ENCODE results near the gene TSPAN33.

Gene TSPAN33

DNA sequence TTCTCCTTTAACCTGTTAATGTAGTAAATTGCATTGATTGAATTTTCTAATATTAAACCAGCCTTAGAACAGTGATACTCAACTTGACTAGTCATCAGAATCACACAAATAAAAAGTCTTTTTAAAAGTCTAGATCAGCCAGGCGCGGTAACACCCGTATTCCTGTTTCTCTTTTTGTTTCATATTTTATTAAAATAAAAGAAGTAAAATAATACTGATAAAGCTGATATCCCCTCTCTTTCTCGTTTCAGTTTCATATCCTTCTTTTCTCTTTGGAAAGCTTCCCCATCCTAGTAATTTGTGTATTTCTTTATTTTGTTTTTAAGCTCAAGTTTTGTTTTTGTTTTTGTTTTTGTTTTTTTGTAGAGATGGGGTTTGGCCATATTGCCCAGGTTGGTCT, 53.3 kb downstream of the TSPAN33 start:
- H3K9ac ChIP-seq (ENCODE audit: low read depth, low read length) = no peak overlapping the region
- peaks cover under 1% of the 10 kb centered on the region; the same call in 1 of the 2 replicates for H4K20me1 ChIP-seq (ENCODE audit: insufficient read depth, low read length)
- no peak overlapping the region for H2AFZ ChIP-seq (ENCODE audit: low read depth, low read length)
- H3K27ac ChIP-seq (ENCODE audit: low read length) = no peak overlapping the region
- DNase-seq (no peak), ATAC-seq (ENCODE audit: insufficient read depth, low read depth) (no peak)
- TF ChIP-seq, protein P1, sequence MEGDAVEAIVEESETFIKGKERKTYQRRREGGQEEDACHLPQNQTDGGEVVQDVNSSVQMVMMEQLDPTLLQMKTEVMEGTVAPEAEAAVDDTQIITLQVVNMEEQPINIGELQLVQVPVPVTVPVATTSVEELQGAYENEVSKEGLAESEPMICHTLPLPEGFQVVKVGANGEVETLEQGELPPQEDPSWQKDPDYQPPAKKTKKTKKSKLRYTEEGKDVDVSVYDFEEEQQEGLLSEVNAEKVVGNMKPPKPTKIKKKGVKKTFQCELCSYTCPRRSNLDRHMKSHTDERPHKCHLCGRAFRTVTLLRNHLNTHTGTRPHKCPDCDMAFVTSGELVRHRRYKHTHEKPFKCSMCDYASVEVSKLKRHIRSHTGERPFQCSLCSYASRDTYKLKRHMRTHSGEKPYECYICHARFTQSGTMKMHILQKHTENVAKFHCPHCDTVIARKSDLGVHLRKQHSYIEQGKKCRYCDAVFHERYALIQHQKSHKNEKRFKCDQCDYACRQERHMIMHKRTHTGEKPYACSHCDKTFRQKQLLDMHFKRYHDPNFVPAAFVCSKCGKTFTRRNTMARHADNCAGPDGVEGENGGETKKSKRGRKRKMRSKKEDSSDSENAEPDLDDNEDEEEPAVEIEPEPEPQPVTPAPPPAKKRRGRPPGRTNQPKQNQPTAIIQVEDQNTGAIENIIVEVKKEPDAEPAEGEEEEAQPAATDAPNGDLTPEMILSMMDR (IDR thresholded peaks at IDR 0.05; ENCODE audit: borderline replicate concordance, extremely low read depth, low read length, poor library complexity, severe bottlenecking) = no peak
- TF ChIP-seq EZH2 (IDR thresholded peaks at IDR 0.05; ENCODE audit: borderline replicate concordance, low read depth, low read length, severe bottlenecking) = no peak
- H3K4me2 ChIP-seq (ENCODE audit: insufficient read depth, low read length) = no peak overlapping the region
- H3K79me2 ChIP-seq (ENCODE audit: insufficient read depth, low read length) = no peaks in the 10 kb centered on the region
- no peaks in the 10 kb centered on the region for H3K36me3 ChIP-seq (ENCODE audit: insufficient read depth, low read length)
- H3K27me3 ChIP-seq (ENCODE audit: insufficient read depth, low read length, poor library complexity) = no peaks in the 10 kb centered on the region
- H3K9me3 ChIP-seq (ENCODE audit: insufficient read depth, low read length, severe bottlenecking) = no peaks in the 10 kb centered on the region
- no peaks in the 10 kb centered on the region for H3K4me1 ChIP-seq (ENCODE audit: insufficient read depth, low read length)
- H3K4me3 ChIP-seq (ENCODE audit: low read depth in 1 of 2, low read length in 2 of 2) = no peak overlapping the region

DNA sequence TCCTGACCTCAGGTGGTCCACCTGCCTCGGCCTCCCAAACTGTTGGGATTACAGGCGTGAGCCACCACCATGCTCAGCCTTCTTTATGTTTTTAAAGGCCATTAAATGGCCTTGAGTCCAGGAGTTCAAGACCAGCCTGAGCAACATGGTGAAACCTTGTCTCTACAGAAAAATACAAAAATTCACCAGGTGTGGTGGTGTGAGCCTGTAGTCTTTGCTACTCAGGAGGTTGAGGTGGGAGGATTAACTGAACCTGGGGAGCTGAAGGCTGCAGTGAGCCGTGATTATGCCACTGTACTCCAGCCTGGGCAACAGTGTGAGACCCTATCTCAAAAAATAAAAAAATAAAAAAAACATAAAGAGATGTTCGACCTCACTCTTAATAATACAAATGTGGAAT, 54.9 kb downstream of the TSPAN33 start:
- Histone ChIP-seq H3K27me3 (ENCODE audit: insufficient read depth, low read length, poor library complexity) (no peaks in the 10 kb centered on the region), H3K79me2 (ENCODE audit: insufficient read depth, low read length) (no peaks in the 10 kb centered on the region), H3K27ac (ENCODE audit: low read length) (no peak overlapping the region), H4K20me1 (ENCODE audit: insufficient read depth, low read length) (peaks cover 7% of the 10 kb centered on the region), H2AFZ (ENCODE audit: low read depth, low read length) (no peak overlapping the region), H3K9me3 (ENCODE audit: insufficient read depth, low read length, severe bottlenecking) (no peaks in the 10 kb centered on the region), H3K9ac (ENCODE audit: low read depth, low read length) (no peak overlapping the region), H3K4me2 (ENCODE audit: insufficient read depth, low read length) (no peak overlapping the region), H3K4me3 (ENCODE audit: low read depth in 1 of 2, low read length in 2 of 2) (no peak overlapping the region), H3K4me1 (ENCODE audit: insufficient read depth, low read length) (no peaks in the 10 kb centered on the region), H3K36me3 (ENCODE audit: insufficient read depth, low read length) (no peaks in the 10 kb centered on the region)
- TF ChIP-seq, protein P1 (IDR thresholded peaks at IDR 0.05; ENCODE audit: borderline replicate concordance, extremely low read depth, low read length, poor library complexity, severe bottlenecking) = no peak
- no peak for TF ChIP-seq EZH2 (IDR thresholded peaks at IDR 0.05; ENCODE audit: borderline replicate concordance, low read depth, low read length, severe bottlenecking)
- ATAC-seq (ENCODE audit: insufficient read depth, low read depth) (no peak), DNase-seq (no peak)

DNA sequence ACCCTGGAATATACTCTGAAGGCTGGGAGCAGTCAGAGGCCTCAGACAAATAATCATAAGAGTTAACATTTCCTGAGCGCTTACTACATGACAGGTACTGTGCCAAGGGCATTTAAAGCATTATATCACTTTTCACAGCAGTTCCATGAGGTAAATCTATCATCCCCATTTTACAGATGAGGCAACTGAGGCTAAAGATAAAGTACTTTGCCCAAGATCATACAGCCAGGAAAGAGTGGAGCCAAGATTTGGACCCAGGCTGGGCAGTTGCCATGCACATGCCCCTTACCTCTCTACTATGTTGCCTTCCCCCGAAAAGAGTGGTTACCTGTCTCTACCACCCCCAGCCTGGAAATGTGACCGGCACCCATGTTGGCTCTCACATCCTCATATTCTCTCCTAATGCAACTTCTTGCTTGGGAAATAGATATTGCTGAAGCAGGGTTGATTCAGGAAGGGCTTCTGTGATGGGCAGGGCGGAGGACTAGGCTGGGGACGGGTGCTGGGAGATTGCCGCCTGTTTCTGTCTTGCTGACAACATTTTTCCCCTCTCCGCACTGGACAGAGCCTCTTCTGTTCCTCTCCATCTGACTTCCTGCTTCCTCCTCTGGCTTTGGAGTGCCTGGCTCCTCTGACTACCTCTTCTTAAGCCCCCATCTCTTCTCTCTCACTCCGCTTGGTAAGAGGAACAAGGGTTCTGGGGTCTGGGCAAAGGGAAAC, 57.7 kb downstream of the TSPAN33 start:
- ATAC-seq (ENCODE audit: insufficient read depth, low read depth) (no peak), DNase-seq (no peak)
- H3K27me3 ChIP-seq (ENCODE audit: insufficient read depth, low read length, poor library complexity) = no peaks in the 10 kb centered on the region
- H3K27ac ChIP-seq (ENCODE audit: low read length) = no peak overlapping the region
- no peaks in the 10 kb centered on the region for H3K79me2 ChIP-seq (ENCODE audit: insufficient read depth, low read length)
- H3K9ac ChIP-seq (ENCODE audit: low read depth, low read length) = no peak overlapping the region
- no peak overlapping the region for H3K4me2 ChIP-seq (ENCODE audit: insufficient read depth, low read length)
- H4K20me1 ChIP-seq (ENCODE audit: insufficient read depth, low read length) = peaks cover 7% of the 10 kb centered on the region
- no peaks in the 10 kb centered on the region for H3K4me1 ChIP-seq (ENCODE audit: insufficient read depth, low read length)
- no peak overlapping the region for H3K4me3 ChIP-seq (ENCODE audit: low read depth in 1 of 2, low read length in 2 of 2)
- H3K9me3 ChIP-seq (ENCODE audit: insufficient read depth, low read length, severe bottlenecking) = no peaks in the 10 kb centered on the region
- H3K36me3 ChIP-seq (ENCODE audit: insufficient read depth, low read length) = no peaks in the 10 kb centered on the region
- H2AFZ ChIP-seq (ENCODE audit: low read depth, low read length) = no peak overlapping the region
- TF ChIP-seq, protein P1 (IDR thresholded peaks at IDR 0.05; ENCODE audit: borderline replicate concordance, extremely low read depth, low read length, poor library complexity, severe bottlenecking) = no peak
- TF ChIP-seq EZH2 (IDR thresholded peaks at IDR 0.05; ENCODE audit: borderline replicate concordance, low read depth, low read length, severe bottlenecking) = no peak
